ENCODE data around the gene GAST.

GAST gene

GRCh38 chr17:41711669-41712400, at the start of gene GAST:
Gene GAST (plus strand): TSS chr17:41712331. CDS start chr17:41715437, 3,106 bp downstream.
- Histone ChIP-seq H3K4me1 (no peaks in the 10 kb centered on the region), H3K36me3 (no peaks in the 10 kb centered on the region), H3K4me3 (no peak within 1 kb of the TSS), H3K9me3 (no peaks in the 10 kb centered on the region), H3K27me3 (peaks cover 0 to 24% of the 10 kb centered on the region in 2 donors), H3K27ac (no peak within 1 kb of the TSS)
- TF ChIP-seq, protein P1, sequence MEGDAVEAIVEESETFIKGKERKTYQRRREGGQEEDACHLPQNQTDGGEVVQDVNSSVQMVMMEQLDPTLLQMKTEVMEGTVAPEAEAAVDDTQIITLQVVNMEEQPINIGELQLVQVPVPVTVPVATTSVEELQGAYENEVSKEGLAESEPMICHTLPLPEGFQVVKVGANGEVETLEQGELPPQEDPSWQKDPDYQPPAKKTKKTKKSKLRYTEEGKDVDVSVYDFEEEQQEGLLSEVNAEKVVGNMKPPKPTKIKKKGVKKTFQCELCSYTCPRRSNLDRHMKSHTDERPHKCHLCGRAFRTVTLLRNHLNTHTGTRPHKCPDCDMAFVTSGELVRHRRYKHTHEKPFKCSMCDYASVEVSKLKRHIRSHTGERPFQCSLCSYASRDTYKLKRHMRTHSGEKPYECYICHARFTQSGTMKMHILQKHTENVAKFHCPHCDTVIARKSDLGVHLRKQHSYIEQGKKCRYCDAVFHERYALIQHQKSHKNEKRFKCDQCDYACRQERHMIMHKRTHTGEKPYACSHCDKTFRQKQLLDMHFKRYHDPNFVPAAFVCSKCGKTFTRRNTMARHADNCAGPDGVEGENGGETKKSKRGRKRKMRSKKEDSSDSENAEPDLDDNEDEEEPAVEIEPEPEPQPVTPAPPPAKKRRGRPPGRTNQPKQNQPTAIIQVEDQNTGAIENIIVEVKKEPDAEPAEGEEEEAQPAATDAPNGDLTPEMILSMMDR (IDR thresholded peaks at IDR 0.05): no peak
- no peak for DNase-seq
- intact Hi-C loops (cut with DNase I; ENCODE audit: low total_unique reads): no loop called here

DNA sequence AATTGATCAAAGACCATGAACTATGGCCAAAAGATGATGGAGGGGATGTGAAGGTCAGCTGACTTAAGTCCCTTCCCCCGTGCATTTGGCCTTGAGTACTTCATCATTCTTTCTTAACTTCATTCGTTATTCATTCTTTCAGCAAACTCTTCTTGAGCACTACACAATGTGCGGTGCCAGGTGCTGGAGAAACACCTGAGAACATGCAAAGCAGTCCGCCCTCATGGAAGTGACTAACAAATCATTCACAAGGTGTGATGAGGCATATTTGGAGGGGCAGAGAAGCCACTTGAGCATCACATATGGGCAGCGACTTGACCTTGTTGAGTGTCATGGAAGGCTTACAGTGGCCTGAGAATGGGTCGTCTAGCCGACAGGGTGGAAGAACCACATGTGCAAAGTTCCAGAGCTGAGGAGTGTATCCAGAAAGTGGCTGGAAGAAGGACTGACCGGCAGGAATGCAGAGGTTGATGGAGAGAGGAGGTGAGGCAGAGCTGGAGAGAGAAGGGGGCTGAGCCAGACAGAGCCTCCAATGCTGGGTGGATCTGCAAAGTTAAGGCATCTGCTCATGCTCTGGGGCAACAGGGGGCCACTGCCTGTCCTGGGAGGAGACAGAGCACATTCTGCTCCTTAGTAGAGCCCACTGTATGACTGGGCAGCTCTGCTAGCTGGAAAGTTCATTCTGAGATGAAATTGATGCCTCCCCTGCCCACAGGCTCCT, 48.5 kb upstream of the GAST start:
- Histone ChIP-seq H3K4me1 (peaks cover 0 to 37% (median 19%) of the 10 kb centered on the region in 4 donors), H3K4me3 (no peak overlapping the region), H3K36me3 (no peaks in the 10 kb centered on the region), H3K9me3 (no peaks in the 10 kb centered on the region), H3K27ac (no peak overlapping the region), H3K27me3 (no peaks in the 10 kb centered on the region)
- intact Hi-C loops (cut with DNase I; ENCODE audit: low total_unique reads): loop anchor here (2.0 to 5.0 kb wide), 3 partner anchors 17 to 756 kb away; no protein-coding TSS in a partner anchor
- TF ChIP-seq, protein P1 (IDR thresholded peaks at IDR 0.05): no peak
- no peak for DNase-seq

- Histone ChIP-seq H3K27ac (no peak overlapping the region), H3K27me3 (no peaks in the 10 kb centered on the region), H3K4me1 (peaks cover 0 to 36% (median 19%) of the 10 kb centered on the region in 4 donors), H3K36me3 (no peaks in the 10 kb centered on the region), H3K9me3 (no peaks in the 10 kb centered on the region), H3K4me3 (no peak overlapping the region)
- no peak for DNase-seq
- TF ChIP-seq, protein P1 (IDR thresholded peaks at IDR 0.05): no peak
- intact Hi-C loops (cut with DNase I; ENCODE audit: low total_unique reads): loop anchor here (2.0 to 5.0 kb wide), 3 partner anchors 17 to 757 kb away; no protein-coding TSS in a partner anchor
Measured at GRCh38 chr17:41664172-41664457, 48.0 kb upstream of the GAST start.

DNA sequence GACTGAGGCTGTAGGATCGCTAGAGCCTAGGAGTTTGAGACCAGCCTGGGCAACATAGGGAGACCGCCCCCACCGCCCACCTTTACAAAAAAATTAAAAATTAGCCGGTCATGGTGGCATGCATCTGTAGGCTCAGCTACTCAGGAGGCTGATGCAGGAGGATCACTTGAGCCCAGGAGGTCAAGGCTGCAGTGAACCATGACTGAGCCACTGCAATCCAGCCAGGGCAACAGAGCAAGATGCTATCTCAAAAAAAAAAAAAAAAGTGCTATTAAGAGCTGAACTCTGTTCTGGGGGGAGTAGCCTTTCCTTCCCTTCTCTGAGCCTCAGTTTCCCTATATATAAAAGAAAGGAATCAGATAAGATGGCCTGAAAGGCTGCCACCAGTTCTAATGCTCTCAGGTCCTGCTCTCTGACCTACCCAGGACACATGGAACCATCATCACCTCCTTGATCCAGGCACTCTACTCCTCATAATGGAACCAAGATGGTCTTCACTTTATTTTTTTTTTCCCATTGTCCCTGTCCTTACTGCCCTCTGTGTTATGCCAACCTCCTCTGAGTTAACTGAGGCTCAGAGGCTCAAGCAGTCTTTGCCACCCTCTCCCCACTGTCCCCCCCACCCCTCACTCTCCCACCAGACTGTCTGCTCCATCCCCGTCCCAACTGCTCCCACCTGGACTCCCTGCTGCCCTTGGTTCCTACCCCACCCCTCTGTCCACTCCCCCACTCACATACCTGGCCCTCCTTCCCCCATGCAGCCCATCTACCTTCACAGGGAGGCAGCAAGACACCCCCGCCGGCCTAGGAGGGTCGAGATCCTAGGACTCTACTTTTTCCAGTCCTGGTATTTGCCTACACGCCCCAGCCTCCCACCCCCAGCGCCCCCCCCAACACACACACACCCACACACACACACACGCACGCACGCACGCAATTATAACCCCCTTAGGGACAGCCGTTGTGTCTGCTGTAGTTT, 47.3 kb upstream of the GAST start:
- Histone ChIP-seq H3K4me1 (peaks cover 0 to 35% (median 19%) of the 10 kb centered on the region in 4 donors), H3K27ac (peak overlapping the region; percentile 76 to 80), H3K4me3 (peak overlapping the region; percentile 50 to 60), H3K27me3 (no peaks in the 10 kb centered on the region), H3K9me3 (no peaks in the 10 kb centered on the region), H3K36me3 (no peaks in the 10 kb centered on the region)
- intact Hi-C loops (cut with DNase I; ENCODE audit: low total_unique reads): loop anchor here (2.0 to 5.0 kb wide), 4 partner anchors 18 to 858 kb away; no protein-coding TSS in a partner anchor
- TF ChIP-seq, protein P1 (IDR thresholded peaks at IDR 0.05): no peak
- DNase-seq: no peak

- Histone ChIP-seq H3K9me3 (no peaks in the 10 kb centered on the region), H3K36me3 (no peaks in the 10 kb centered on the region), H3K27me3 (no peaks in the 10 kb centered on the region), H3K4me1 (peaks cover 0 to 30% (median 19%) of the 10 kb centered on the region in 4 donors), H3K27ac (peak overlapping the region; percentile 76 to 80), H3K4me3 (peak overlapping the region; percentile 50 to 60)
- TF ChIP-seq, protein P1 (IDR thresholded peaks at IDR 0.05): peak; percentile 95 to 96
- intact Hi-C loops (cut with DNase I; ENCODE audit: low total_unique reads): loop anchor here (2.0 to 5.0 kb wide), 2 partner anchors 19 to 858 kb away; no protein-coding TSS in a partner anchor
- DNase-seq: peak; percentile 78 to 93
Measured at GRCh38 chr17:41665566-41666236, 46.4 kb upstream of the GAST start.
